Epithelial cell of proximal tubule (primary cell): ENCODE results near the gene MARCO. TPM values are rescaled to one million over a fixed set of nuclear protein-coding genes. Genes with fewer than 3 reads are reported as not detected.

ENCODE experiments used
- DNase-seq: peaks from one replicate; pipeline ENCODE4 v3.0.0-alpha.2; 2011; ENCODE audit warnings: low read depth
- H3K4me3 ChIP-seq: 2 replicates; pipeline ENCODE4 v1.5.1; 2011; ENCODE audit warnings: low read depth, mild to moderate bottlenecking, low read length
- CTCF ChIP-seq: conservative IDR thresholded peaks from 2 replicates; pipeline ENCODE4 v1.5.1; 2012; ENCODE audit warnings: low read depth, mild to moderate bottlenecking, low read length
- total RNA-seq: library from RNA; depleted of rRNA; stranded (reverse); fragments of >200 nt; gene quantifications from 2 replicates; pipeline ENCODE4 v1.2.3, GENCODE V29; 2015

The MARCO gene
- total RNA-seq, 1 donor from 2014 or later = not detected

GRCh38 chr2:118980573-118980972, 38.6 kb downstream of the MARCO start:
- H3K4me3 ChIP-seq = no peak overlapping the region
- no peak for DNase-seq
- no peak for TF ChIP-seq CTCF

GRCh38 chr2:118981632-118982031, 39.6 kb downstream of the MARCO start:
- no peak for TF ChIP-seq CTCF
- no peak overlapping the region for H3K4me3 ChIP-seq
- DNase-seq = no peak

- DNase-seq = no peak
- no peak overlapping the region for H3K4me3 ChIP-seq
- no peak for TF ChIP-seq CTCF
These were observed 40.0 kb downstream of the MARCO start for GRCh38 chr2:118982039-118982438.

GRCh38 chr2:118983133-118983532, 41.1 kb downstream of the MARCO start:
- TF ChIP-seq CTCF = no peak
- no peak overlapping the region for H3K4me3 ChIP-seq
- DNase-seq = no peak

GRCh38 chr2:118983915-118984314, 41.9 kb downstream of the MARCO start:
- no peak for TF ChIP-seq CTCF
- H3K4me3 ChIP-seq = no peak overlapping the region
- no peak for DNase-seq

- TF ChIP-seq CTCF = no peak
- H3K4me3 ChIP-seq = no peak overlapping the region
- no peak for DNase-seq
These were observed 44.7 kb downstream of the MARCO start for GRCh38 chr2:118986738-118987137.

GRCh38 chr2:118987886-118988285, 45.9 kb downstream of the MARCO start:
- H3K4me3 ChIP-seq = no peak overlapping the region
- no peak for TF ChIP-seq CTCF
- DNase-seq = peak; percentile 42
